HG02870 (cell line): Measurements from ENCODE around the gene MLYCD.
A peak's percentile ranks its signal among the peaks of the same experiment; 100 is the strongest.

Experiments used
- ATAC-seq: cut with Tn5 transposase; IDR thresholded peaks from one replicate; pipeline ENCODE4 v1.9.1; 2021; ENCODE audit warnings: mild to moderate bottlenecking, moderate library complexity; ENCODE audit not compliant: unreplicated experiment

The MLYCD gene

GRCh38 chr16:83898463-83899271 lies at the start of gene MLYCD:
TSS of gene MLYCD (plus strand) at chr16:83899115. CDS start at chr16:83899145, 30 bp downstream.
- peak; percentile 85 for ATAC-seq

- no peak for ATAC-seq
Observed at GRCh38 chr16:83849421-83849820, 49.5 kb upstream of the MLYCD start.

DNA sequence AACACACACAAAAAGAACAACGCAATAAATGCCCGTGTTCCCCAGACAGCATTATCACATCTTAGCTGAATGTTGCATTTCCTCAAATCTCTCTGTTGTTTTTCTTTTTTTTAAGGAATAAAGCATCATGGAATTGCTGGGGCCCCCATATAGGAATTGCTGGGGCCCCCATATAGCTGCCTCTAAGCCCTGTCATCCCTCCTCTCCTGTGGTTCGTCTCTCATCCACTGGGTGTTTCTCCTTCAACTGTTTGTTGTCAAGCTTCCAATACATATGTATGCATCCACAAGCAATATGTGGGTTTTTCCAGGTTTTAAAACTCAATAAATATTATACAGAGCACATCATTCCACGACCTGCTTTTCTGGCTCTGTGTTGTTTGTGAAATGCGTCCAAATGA lies 48.0 kb upstream of the MLYCD start:
- no peak for ATAC-seq

- ATAC-seq: no peak
Observed at GRCh38 chr16:83851473-83851872, 47.4 kb upstream of the MLYCD start.

DNA sequence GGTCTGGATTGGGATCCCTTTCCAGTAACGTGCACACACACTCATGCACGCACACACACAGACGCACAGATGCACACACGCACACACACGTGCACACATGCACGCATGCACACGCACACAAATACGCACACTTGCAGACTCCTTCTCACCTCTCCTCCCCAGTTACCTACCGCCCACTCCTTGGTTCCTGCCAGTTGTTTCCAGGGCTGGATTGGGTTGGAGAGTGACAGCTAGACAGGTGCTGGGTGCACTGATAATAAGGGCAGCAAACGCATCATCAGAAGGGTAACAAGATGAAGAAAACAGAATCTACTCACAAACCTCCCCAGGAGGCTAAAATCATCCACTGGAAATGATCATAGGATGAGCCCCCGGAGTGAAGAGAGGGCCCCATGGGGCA lies 46.1 kb upstream of the MLYCD start:
- no peak for ATAC-seq

DNA sequence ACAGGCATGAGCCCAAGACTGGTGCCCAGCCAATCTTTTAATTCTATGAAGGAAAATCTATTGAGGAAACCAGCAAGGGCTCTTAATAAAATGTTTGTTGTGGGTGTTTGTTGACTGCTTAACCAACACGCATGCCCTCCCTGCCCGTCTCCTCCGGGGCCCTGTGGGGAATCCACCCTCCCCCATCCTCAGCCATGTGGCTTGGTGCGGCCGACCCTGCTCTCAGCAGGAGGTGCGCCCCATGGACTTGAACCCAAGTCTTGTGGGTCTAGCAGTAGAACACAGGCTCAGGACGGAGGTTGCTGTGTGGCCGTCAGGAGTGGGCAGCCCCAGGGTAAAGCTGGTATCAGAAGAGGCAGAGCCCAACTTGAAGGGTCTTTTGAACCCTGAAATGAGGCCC lies 45.1 kb upstream of the MLYCD start:
- no peak for ATAC-seq

DNA sequence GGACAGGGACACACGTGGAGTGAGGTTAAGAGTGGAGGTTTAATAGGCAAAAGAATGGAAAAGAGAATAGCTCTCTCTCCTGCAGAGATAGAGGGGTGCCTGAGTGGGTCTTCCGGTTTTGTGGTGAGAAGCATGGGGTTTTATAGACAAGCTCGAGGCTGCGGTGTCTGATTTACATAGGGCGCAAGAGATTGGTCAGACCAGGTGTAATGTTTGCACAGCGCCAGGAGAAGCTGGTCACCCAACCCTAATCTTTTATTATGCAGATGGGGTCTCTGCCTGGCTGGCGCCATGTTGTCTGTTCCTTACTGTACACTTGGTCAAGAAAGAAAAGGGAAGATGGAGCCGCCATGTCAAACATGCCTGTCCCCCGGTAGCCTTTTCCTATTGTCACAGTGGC lies 44.5 kb upstream of the MLYCD start:
- no peak for ATAC-seq

GRCh38 chr16:83856792-83857191 lies 42.1 kb upstream of the MLYCD start:
- ATAC-seq: no peak

DNA sequence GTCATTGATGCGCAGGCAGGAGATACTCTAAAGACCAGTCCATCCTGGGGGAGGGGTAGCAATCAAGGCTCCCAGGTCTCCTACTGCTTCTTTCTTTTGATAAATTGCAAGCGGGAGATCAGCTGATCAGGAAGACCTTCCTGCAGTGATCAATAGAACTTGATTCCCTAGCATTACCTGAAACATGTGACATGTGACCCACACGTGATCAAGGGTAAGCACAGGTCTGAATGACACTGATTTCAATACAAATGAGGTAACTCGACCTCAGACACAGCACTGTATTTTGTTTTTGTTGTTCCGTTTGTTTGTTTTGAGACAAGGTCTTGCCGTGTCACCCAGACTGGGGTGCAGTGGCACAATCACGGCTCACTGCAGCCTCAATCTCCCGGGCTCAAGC lies 39.6 kb upstream of the MLYCD start:
- ATAC-seq: no peak

- ATAC-seq: no peak
Observed at GRCh38 chr16:83862661-83863060, 36.3 kb upstream of the MLYCD start.

DNA sequence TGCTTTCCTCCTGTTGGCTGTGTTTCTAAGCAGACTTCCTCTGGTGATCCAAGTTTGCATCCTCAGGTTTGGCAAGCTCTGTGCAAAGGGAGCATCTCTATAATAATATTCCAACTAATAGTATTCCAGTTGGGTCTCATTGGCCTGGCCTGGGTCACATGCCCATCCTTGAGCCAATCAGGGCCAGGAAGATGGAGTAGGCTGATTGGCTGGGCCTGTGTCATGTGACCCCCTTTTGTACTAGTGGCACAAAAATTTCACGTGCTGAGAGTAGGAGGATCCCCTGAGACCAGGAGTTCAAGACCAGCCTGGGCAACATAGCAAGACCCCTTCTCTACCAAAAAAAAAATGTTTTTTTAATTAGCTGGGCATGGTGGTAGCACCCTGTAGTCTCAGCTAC lies 35.2 kb upstream of the MLYCD start:
- no peak for ATAC-seq

- no peak for ATAC-seq
Observed at GRCh38 chr16:83870830-83871229, 28.1 kb upstream of the MLYCD start.

DNA sequence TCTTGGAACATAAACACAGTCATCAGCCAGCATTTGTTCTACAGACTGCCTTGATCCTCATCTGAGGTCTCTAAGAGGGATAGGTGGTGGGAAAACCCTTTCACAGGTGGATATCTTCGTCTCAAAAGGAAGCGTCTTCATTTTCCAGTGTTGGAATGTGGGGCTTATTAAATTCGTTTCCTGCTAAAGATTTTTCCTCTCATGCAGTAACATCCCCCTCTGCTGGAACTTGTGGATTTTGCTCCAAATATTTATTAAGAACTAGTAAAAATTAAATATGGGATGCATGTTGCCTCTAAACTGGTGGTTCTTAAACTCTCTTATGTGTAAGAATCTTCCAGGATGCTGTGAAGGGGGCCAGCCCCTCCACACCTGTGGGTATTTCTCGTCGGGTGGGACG lies 20.1 kb upstream of the MLYCD start:
- ATAC-seq: no peak

DNA sequence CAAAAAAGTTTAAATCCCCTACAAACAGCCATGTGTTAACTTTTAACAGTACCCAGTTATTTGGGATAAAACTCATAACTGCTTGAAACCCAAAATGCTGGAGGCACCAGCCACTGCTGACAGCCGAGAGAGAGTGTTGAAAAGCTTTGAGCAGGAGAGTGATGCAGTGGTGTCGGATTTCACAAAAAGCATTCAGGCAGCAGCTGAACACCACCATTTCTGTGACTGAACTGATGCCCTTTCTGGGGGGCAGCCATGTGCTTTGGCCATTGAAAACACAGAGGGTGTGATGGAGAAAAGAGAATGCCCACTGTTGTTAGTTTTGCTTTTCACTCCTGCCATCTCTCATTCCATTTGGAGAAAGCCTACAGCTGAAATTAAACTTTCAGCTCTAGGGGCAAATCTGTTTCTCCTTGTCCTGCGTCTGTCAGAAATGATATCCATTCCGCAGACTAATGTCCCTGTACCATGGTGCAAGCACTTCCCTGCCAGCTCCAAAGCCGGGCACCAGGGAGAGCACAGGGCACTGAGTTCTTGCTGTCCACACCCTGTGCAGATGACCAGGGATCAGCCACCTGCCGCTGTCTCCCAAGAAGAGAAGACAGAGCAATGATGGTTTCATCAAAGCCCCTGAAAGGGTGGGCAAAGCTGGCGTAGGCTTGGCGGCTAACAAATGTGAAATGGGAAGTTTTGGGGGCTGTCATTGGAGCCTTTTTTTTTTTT lies 16.6 kb upstream of the MLYCD start:
- no peak for ATAC-seq

- ATAC-seq: no peak
Observed at GRCh38 chr16:83886199-83886971, 12.5 kb upstream of the MLYCD start.

GRCh38 chr16:83887080-83887479 lies 11.8 kb upstream of the MLYCD start:
- ATAC-seq: no peak

DNA sequence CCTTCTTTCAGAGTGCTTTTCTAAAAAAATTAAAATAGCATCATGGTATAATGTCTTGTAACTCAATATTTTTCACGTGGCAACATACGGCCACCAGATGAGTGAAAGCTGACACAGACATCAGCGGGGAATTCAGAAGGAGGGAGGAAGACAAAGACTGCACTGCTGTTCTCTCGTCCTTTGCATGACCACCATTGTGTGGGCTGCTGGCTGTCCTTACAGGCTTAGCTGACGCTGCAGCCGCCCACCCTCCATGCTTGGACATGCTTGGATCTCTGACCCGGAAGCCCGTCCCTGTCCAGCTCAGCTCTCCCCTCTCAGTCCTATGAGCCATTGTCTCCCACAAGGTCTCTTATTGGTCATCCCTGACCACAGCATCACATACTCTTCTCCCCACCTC lies 11.4 kb upstream of the MLYCD start:
- ATAC-seq: no peak

GRCh38 chr16:83888672-83889044 lies 10.3 kb upstream of the MLYCD start:
- no peak for ATAC-seq

GRCh38 chr16:83890359-83890758 lies 8.6 kb upstream of the MLYCD start:
- ATAC-seq: no peak

- no peak for ATAC-seq
Observed at GRCh38 chr16:83891742-83892141, 7.2 kb upstream of the MLYCD start.

DNA sequence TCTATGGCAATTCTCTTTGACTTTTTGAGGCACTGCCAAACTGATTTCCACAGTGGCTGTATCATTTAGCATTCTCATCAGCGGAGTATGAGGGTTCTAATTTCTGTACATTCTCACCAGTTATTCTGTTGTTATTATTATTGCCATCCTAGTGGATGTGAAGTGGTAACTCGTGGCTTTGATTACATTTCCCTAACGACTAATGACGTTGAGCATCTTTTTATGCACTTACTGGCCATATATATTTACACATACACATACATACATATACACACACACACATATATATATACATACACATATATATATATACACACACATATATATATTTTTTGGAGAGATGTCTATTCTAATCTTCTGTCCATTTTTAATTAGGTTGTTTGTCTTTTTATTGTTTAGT lies 3.7 kb upstream of the MLYCD start:
- no peak for ATAC-seq

- ATAC-seq: no peak
Observed at GRCh38 chr16:83895942-83896341, 3.0 kb upstream of the MLYCD start.
